GM18861 (cell line): ENCODE results near the gene SLC29A3.
"Not testable (repeated sequence)": the region's sequence is repeated elsewhere in the genome, so short reads cannot be mapped to it uniquely, and the experiment has no call there.

Experiments
- ATAC-seq: cut with Tn5 transposase; IDR thresholded peaks from one replicate; pipeline ENCODE4 v1.9.1; 2021; ENCODE audit not compliant: unreplicated experiment

SLC29A3 gene

DNA sequence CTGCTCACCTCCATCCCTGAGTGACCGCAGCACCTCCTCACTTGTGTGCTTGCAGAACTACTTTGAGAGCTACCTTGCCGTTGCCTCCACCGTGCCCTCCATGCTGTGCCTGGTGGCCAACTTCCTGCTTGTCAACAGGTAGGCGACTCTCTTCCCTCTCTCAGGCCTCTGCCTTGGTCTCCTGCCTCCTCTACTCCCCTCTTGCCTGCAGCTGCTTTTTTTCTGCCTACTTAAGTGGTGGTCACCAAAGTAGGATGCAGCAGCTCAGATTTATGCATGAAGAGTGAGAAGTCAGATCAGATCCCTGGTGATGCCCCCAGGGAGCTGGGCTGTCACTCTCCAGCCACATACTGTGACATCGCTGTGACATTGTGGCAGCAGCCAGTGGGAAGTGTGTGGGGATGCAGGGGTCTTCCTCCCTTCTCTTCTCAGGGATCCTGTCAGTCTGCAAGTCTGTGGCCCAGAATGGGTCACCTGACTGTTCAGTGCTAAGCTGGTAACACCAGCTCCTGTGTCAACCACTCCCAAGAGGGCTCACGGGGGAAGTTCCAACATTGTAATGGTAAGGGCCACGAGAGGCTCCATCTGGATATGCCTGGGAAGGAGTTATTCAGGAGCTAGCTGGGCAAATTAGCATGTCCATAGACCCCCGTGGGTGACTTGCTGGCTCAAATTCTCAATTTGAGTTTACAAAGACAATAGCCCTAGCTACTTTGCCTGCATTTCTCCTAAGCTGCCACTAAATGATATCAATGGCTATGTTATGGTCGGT, 25.3 kb downstream of the SLC29A3 start:
- no peak for ATAC-seq

DNA sequence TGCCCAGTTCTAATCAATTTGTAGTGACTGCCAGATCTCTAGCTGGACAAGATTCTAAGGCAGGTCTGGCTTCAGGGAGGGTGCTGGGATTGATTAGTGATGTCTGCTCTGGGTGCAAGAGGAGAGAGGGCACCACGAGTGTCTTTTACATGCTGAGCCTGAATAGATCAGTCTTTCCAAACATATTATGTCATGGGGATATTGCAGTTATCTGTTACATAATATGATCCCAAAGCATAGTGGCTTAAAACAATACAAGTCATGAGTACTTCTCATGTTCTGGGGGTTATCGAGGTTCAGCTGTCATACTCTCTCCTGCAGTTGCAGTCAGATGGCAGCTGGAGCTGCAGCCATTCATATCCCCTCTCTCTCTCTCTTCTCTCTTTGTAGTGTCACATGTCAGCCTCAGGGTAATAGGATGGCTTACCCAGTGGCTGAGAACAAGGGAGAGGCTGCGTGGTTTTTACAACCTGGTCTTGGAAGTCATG, 26.0 kb downstream of the SLC29A3 start:
- no peak for ATAC-seq

DNA sequence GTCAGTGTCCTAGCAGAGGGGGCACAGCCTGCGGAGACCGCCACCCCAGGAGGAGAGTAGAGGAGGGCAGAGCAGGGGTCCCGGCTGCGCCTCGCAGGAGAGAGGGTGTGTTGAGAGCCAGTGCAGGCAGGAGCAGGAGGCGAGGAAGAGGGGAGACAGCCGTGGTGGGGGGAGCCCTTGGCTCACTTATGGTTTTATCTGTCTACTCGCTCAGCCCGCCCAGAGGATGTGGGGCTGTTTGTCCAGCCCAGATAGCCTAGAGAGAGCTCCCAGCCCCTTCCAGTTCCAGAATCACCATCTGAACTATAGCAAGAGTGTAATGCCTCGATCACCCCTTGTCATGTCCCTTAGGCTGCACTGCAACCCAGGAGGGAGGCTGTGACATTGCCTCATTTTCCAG, 26.6 kb downstream of the SLC29A3 start:
- ATAC-seq = no peak

DNA sequence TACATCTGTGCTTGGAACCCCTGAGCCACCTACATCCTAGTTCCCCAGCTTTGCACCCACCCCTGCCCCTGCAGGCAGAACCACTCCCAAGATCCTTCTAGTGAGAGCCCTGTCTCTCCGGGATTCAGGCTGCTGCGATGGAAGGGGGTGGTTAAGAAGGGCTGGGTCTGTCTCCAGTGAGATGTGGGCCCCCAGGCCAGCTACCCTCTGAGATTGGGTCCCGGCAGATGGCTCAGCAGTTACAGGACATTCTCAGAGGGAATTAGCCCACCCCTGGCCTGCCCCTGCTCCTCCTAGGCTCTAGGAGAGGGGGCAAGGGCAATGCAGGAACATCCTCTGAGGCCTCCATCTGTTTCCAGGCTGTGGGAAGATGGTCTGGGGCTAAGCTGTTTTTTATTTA, 27.7 kb downstream of the SLC29A3 start:
- no peak for ATAC-seq

DNA sequence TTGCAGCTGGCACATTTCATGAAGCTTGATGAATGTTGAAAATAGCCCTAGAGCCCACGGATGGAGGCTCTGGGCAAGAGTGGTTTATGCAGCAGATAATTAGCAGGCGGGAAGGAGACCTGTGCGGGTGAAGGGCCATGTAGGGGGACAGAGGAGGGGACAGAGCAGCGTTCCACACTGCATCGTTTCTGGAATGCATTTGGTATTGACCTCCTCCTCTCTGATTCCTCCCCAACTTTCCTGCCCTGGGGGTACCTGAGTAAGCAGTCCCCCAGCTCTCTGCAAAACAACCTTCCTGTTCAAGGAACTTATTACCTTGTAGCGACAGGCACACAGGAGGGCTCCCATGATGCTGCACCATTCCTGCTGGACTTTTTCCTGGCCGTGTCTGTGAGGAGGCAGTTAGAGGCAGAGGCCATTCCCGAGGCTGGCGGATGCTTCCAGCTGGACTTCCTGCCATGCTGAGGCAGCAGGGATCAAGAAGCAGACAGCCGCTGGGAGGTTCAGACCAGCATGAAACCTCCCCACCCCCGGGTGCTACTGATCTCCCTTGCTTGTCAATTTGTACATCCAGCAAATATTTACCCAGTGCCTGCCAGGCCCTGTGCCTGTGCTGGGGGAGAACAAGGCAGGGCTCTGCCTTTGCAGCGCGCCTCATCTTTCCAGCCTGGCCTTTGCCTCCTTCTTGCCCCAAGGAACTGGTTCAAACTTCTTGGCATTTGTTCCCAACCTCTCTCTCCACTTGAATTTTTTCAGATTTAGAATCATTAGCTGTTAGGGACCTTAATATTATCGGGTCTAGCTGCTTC, 28.7 kb downstream of the SLC29A3 start:
- no peak for ATAC-seq

DNA sequence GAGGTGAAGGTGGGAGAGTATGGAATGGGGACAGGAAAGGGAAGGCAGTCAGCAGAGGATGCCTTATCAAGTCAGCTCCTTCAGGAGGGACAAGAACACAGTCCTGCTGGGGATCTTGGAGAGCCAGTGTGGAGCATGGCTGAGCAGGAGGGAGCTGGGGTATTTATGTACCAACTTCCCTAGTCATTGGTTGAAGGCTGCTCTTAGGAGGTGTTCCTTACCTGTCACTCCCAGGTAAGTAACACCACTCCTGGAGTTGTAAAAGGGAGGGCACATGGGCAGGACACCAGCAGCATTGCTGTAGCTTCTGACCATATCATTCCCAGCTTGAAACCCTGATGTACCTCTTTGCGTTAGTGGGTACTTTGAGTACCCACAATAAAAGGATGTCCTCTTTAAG, 29.8 kb downstream of the SLC29A3 start:
- no peak for ATAC-seq

DNA sequence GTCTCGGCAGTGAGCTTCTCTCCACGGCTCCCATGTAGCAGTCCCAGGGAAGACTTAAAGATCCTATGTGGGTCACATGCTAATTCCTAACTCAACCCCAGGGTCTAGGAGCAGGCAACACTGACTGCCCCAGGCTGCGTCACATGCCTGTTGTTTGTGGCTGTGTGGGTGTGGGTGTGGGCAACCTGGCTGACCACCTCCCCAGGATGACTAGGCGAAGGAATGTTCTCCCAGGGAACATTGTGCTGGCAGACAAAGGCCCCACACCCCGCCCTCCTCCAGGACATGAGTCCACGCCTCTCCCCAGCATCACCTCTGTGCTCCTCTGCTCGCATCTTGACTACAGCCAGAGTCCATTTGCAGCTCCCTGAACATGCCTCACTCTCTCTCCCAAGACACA, 30.3 kb downstream of the SLC29A3 start:
- ATAC-seq = no peak

DNA sequence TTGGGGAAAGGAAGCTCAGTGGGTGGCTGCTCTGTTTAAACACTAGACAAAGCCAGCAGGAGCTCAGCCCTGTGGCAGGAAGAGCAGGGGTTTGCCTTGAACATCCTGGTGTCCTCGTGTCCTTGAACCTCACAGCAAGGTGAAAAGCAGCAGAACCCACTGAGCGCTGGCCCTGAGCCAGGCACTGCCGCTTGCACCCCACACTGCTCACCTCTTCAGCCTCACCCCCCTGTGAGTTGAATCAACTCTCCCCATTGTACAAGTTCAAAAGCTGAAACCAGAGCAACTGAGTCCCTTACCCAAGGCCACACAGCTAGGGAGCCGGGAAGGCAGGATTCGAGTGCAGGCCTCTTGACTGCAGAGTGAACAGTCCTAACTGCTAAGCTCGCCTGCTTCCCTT, 32.0 kb downstream of the SLC29A3 start:
- ATAC-seq = no peak

DNA sequence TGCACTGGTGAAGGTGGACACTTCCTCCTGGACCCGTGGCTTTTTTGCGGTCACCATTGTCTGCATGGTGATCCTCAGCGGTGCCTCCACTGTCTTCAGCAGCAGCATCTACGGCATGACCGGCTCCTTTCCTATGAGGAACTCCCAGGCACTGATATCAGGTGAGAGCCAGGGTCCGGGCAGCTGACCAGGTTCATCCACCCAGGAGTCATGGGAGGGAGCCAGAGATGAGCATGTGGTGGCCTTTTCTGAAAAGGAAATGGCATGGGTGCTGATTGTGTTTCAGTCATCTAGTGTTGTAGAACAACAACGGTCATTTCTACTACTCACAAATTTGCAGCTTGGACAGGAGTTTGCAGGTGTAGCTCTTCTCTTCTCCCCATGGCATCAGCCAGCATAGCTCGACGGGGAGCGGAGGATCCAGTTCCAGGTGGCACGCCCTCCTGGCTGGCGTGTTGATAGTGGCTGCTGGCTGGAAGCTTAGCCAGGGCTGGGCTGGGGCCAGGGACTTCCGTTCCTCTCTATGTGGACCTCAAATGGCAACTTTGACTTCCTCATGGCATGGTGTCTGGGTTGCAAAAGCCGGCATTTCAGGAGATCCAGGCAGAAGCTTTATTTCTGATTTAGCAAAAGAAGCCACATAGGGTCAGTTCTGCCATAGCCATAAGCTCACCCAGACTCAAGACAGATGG, 32.7 kb downstream of the SLC29A3 start:
- no peak for ATAC-seq

DNA sequence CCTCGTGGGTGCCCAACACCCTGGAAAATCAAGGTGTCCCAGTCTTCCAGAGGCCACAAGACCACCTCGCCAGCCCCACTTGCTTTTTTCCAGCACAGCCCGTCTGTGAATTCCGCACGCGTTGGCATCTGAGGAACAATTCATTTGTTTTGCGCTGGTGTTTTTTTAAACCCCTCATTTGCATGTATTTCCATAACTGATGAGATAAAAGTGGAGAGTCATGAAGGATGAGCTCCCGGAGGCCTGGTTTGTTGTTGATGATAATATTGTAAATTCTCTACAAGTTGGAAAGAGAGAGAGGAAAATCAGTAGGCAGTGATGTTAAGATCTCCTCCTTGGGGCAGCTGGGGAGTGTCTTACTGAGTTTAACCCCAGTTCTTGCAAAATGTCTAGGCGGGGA, 34.6 kb downstream of the SLC29A3 start:
- ATAC-seq = no peak

DNA sequence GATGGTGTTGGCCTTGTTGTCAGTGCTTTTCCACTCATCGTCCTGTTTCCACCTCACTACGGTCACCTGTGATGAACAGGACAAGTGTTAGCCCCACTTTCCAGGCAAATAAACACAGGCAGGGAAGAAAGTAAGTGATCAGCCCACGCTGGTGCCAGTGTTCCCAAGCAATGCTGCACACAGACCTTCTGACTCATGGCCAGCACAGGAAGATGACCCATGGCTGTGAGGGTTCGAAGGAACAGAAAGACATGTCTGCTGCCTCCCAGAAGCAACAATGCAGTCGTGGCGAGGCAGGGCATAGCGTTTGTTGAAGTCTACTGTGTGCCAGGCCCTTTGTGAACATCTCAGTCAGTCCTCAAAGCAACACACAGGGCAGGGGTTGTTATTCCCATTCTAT, 35.7 kb downstream of the SLC29A3 start:
- no peak for ATAC-seq

DNA sequence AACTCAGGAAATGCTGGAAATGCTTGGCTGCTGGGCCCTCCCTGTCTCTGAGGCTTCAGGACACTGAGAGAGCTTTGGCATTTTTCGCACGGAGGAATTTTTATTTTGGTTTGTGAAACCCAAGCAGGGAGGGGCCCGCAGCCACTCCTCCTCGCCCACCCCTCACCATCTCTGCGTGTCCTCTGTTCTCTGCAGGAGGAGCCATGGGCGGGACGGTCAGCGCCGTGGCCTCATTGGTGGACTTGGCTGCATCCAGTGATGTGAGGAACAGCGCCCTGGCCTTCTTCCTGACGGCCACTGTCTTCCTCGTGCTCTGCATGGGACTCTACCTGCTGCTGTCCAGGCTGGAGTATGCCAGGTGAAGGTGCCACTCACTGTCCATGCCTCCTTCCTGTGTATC, 36.8 kb downstream of the SLC29A3 start:
- ATAC-seq = no peak

DNA sequence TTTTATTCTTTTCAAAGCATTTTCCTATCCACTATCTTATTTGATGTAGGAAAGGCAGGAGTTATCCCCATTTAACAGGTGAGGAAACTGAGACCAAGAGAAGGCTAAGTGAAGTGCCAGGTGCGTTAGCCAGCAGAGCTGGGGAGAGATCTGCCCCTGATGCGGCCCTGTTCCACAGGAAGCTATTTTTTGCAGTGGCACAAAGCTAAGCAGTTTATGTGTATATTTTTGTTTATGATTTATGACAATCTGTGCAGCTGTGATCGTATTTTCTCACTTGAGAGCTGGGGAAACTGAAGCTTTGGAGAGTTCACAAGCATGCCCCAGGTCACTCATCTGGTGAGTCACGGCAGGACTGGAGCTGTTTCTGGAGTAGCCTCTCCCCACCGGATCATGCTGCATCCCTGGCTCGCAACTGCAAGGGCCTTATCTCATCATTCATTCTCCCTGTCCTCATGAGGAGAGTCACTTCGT, 38.8 kb downstream of the SLC29A3 start:
- no peak for ATAC-seq

DNA sequence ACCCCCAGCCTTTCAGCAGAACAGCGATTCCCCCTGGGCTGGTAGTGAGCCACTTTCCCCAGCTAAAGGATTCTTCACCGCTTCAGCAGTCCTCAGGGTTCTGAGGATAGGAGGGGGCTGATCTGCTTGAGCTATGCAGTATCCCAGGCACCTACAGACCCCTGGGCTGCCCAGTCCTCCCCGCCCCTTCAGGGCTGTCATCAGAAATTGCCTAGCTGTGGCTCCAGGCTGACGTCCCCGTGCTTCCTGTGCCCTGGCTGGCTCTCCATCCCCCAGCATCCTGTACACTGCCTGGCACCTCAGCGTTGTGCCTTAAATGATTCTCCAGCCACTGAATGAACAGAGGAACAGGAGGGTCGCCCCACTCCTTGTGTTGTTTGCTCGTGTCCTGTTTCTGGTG, 39.2 kb downstream of the SLC29A3 start:
- ATAC-seq = no peak

DNA sequence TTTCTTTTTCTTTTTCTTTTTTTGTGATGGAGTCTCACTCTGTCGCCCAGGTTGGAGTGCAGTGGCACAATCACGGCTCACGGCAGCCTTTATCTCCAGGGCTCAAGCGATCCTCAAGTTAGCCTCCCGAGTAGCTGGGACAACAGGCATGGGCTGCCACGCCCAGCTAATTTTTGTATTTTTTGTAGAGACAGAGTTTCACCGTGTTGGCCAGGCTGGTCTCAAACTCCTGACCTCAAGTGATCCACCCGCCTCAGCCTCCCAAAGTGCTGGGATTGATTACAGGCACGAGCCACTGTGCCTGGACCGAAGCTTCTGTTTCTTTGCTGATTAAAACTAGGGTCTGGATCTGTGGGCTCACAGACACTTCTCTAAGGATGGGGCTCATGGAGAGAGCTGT, 39.8 kb downstream of the SLC29A3 start:
- not testable (repeated sequence) for ATAC-seq

DNA sequence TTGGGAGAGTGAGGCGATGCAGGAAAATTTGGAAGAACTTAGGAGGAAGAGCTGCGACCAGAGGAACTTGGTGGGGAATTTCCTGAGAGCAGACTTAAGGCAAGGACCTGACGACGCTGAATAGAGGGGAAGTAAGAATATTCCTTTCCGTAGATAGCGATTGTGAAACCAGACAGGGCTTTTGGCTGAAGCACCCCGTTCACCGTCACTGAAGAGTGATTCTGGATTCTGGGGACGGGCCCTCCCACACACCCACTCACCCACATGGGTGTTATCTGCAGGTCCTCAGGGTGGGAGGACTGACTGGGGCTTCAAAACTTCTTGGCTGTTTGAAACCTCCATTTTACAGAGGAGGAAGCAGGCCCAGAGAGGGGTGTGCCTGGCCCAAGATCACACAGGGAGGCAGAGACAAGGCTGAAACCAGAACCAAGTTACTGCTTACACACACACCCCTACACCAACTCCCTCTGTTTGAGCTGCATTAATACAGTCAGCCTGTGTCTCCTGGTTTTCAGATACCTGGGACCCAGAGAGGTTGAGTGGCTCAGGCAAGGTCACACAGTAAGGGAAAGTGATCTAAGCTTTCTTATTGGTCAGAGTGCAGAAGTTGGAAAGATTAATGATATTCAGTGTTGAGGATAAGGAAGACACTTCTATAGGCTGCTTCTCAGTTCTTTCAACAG, 40.4 kb downstream of the SLC29A3 start:
- no peak for ATAC-seq

DNA sequence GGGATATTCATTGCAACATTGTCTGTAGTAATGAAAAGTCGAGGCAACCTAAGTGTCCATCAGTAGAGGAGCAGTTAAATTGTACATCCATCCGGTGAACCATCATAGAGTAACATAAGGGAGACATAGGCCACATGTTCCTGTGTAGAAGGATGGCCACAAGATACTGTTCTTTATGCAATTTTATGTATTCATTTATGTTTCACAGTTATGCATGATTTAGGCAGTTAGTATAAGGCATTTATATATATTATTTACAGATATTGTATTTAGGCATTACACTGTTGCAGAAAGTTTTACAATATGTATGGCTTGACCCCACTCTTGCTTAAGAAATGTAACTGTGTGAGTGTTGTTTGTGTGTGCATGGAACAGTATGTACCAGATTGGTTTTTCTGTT, 41.7 kb downstream of the SLC29A3 start:
- ATAC-seq = no peak

DNA sequence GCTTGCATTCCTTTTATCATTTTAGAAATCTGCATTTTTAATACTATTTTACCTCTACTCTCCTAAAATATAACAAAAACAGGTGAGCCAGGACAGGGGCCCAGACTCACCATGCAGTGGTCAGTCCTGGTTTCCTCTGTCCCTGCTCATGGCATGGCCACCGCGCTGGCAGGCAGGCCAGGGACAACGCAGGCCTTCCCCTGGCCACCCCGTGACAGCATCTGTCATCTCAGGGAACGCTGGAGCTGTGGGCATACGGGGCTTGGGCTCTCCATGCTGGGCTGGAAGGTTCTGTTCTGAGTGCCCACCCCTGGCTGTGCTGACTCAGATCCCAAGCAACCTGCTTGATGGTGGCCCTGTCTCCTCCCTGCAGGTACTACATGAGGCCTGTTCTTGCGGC, 42.5 kb downstream of the SLC29A3 start:
- ATAC-seq = no peak

DNA sequence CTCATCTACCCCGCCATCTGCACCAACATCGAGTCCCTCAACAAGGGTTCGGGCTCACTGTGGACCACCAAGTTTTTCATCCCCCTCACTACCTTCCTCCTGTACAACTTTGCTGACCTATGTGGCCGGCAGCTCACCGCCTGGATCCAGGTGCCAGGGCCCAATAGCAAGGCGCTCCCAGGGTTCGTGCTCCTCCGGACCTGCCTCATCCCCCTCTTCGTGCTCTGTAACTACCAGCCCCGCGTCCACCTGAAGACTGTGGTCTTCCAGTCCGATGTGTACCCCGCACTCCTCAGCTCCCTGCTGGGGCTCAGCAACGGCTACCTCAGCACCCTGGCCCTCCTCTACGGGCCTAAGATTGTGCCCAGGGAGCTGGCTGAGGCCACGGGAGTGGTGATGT, 43.1 kb downstream of the SLC29A3 start:
- no peak for ATAC-seq

DNA sequence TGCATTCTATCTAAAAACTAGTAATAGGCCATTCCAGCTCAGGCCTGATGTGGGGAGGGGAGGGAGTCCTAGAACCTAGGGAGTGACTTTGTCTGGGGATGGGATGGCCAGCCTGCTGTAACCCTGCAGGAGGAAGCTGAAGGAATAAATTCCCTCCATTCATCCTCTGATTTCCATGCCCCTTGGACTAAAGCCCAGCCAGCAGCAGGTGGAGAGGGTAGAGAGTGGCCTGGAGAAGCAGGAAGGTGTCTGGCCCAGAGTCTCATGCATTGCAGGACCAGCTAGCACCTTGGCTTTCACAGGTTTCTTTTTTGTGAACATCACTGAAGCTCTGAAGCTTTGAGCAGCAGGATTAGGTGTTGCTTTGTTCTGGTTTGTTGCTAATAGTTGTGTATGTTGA, 44.9 kb downstream of the SLC29A3 start:
- no peak for ATAC-seq

DNA sequence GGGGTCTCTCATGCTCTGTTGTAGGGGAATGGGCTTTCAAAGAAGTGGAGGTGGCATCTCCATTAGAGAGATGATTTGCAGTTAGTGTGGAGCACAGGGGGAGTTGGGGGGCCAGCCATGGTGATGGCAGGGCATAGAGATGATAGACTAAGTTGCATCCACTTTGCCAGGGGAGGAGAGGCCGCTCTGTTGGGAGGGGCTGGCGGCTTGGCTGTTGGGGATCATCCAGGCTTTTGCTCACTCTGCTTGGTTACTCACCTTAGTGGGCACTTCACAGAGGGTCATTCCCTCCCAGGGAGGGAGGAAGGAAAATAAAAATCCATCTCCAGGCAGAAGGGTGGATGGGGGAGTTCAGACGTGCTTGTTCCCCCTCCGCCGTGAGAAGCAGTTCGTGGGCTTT, 46.3 kb downstream of the SLC29A3 start:
- ATAC-seq = no peak
